Ovary (tissue), 9 donors: Measurements from ENCODE around the gene TDP1. TPM values are rescaled to one million over a fixed set of nuclear protein-coding genes. Genes with fewer than 3 reads are reported as not detected.

Experiments used
- DNase-seq, 5 donors: peaks; one replicate each; pipeline ENCODE4 v3.0.0-alpha.2; 2019 to 2020
- H3K27ac ChIP-seq, 2 donors: fragments of 200-600 bp; one replicate each; pipeline versions ENCODE4 v1.5.1 to v1.8.0; 2019 to 2022
- H3K27me3 ChIP-seq: fragments of 200-600 bp; one replicate; pipeline ENCODE4 v1.8.0; 2022
- H3K36me3 ChIP-seq: fragments of 200-600 bp; sonication (generic); one replicate; pipeline ENCODE4 v1.5.1; 2019
- H3K4me1 ChIP-seq: one replicate; pipeline ENCODE4 v1.8.1; 2013; ENCODE audit warnings: mild to moderate bottlenecking, moderate library complexity; ENCODE audit not compliant: insufficient read depth
- H3K4me3 ChIP-seq: fragments of 200-600 bp; sonication (generic); one replicate; pipeline ENCODE4 v1.5.1; 2017
- H3K9me3 ChIP-seq, 2 donors: fragments of 200-600 bp in 1 of 2; sonication (generic) in 1 of 2; one replicate each; pipeline versions ENCODE4 v1.5.1 to v1.8.1; 2013 to 2019; ENCODE audit warnings: mild to moderate bottlenecking in 1 of 2, moderate library complexity in 1 of 2
- EP300 ChIP-seq: sonication (generic); formaldehyde crosslinking; IDR thresholded peaks from one replicate; pipeline ENCODE4 v1.6.1; 2017; ENCODE audit warnings: antibody characterized with exemption
- POLR2A ChIP-seq: fragments of 450-650 bp; IDR thresholded peaks from one replicate; pipeline ENCODE4 v1.6.1; 2017; ENCODE audit warnings: antibody characterized with exemption, mild to moderate bottlenecking, moderate library complexity
- WGBS, 3 donors: extraction: QIAGEN DNeasy Blood & Tissue Kit in 1 of 3; methylation state at CpG; one replicate each; pipeline versions ENCODE4 v1.1.5 to v1.1.7; 2013 to 2017; 5-methylcytosine and 5-hydroxymethylcytosine counted together
- intact Hi-C, 4 donors: fragments of 100-400 bp; cut with DNase I; formaldehyde crosslinking; loops; one replicate each; pipeline versions ENCODE4 v1.11.0 to v1.15.1; 2022 to 2023
- polyA plus RNA-seq, 2 donors: library from polyadenylated mRNA; stranded (reverse); fragments of 200-250 nt in 1 of 2; fragments of 350-450 nt in 1 of 2; fragmentation: Illumina TruSeq in 1 of 2; extraction: RNeasy Lipid Tissue Mini Kit (QIAGEN cat#74804) in 1 of 2; gene quantifications; one replicate each; pipeline ENCODE4 v1.2.3, GENCODE V29; 2013 to 2014
- total RNA-seq, 7 donors: library from RNA; depleted of rRNA in 2 of 7; stranded (reverse); fragments of >200 nt in 2 of 7; fragmentation: NEBNext Ultra II Directional in 3 of 7; extraction: Animal tissue kit (Norgen Biotek cat#: 25700) in 3 of 7; gene quantifications; one replicate each; pipeline versions ENCODE4 v1.1.0 to v1.2.4, GENCODE V29; 2016 to 2023
- TF ChIP-seq, protein P1 (sequence below), 3 donors: fragments of 450-650 bp in 2 of 3; fragments of 200-600 bp in 1 of 3; IDR thresholded peaks; one replicate each; pipeline versions ENCODE4 v1.5.1 to v1.8.0; 2016 to 2022; ENCODE audit warnings: antibody characterized with exemption in 3 of 3, mild to moderate bottlenecking in 1 of 3
- donor health status: DM: no; HTN: no; CAD: no; lungs with moderate emphysema.
- donor health status: DM: no; HTN: no; CAD: no.
- donor health status: Bipolar disorder and iron deficiency.
- donor health status: DM: yes; HTN: yes; CAD: no.
- donor health status: DM: no; HTN: no; CAD: no.
- donor health status: DM: yes; HTN: yes; CAD: no.

Gene TDP1
- total and polyA plus RNA-seq, 9 donors, result 5.4 to 14.5 (median 9.9) TPM

DNA sequence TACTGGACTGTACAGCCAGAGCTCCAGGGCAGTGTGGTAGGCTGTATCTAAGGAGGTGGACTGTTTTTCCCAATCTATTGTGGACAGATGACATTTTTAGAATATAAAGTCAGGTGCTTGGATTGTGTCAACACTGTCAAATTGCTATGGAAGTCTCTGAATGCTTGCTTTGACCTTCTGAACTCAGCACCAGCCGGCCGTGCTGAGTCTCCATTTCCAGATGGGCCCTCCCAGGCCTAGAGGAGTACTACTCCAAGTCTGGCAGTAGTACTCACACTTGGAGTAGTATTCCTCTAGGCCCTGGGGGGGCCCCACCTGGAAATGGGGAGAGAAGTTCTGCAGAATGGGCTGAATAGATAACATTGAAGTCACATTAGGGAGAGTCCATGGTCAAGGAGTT is 89.9 kb downstream of the TDP1 start:
- no peak overlapping the region for H3K4me3 ChIP-seq
- no peaks in the 10 kb centered on the region for H3K27me3 ChIP-seq
- TF ChIP-seq EP300 (no peak), POLR2A (no peak)
- TF ChIP-seq, protein P1, sequence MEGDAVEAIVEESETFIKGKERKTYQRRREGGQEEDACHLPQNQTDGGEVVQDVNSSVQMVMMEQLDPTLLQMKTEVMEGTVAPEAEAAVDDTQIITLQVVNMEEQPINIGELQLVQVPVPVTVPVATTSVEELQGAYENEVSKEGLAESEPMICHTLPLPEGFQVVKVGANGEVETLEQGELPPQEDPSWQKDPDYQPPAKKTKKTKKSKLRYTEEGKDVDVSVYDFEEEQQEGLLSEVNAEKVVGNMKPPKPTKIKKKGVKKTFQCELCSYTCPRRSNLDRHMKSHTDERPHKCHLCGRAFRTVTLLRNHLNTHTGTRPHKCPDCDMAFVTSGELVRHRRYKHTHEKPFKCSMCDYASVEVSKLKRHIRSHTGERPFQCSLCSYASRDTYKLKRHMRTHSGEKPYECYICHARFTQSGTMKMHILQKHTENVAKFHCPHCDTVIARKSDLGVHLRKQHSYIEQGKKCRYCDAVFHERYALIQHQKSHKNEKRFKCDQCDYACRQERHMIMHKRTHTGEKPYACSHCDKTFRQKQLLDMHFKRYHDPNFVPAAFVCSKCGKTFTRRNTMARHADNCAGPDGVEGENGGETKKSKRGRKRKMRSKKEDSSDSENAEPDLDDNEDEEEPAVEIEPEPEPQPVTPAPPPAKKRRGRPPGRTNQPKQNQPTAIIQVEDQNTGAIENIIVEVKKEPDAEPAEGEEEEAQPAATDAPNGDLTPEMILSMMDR (IDR thresholded peaks at IDR 0.05), result no peak
- no peak overlapping the region for H3K27ac ChIP-seq
- WGBS, 3 donors, result 37 to 66% (median 50%) methylated on average over 2 of the region's 2 CpGs
- DNase-seq, result no peak
- H3K9me3 ChIP-seq, result no peaks in the 10 kb centered on the region
- H3K4me1 ChIP-seq, result no peaks in the 10 kb centered on the region
- intact Hi-C loops, result no loop called here
- H3K36me3 ChIP-seq, result no peaks in the 10 kb centered on the region

DNA sequence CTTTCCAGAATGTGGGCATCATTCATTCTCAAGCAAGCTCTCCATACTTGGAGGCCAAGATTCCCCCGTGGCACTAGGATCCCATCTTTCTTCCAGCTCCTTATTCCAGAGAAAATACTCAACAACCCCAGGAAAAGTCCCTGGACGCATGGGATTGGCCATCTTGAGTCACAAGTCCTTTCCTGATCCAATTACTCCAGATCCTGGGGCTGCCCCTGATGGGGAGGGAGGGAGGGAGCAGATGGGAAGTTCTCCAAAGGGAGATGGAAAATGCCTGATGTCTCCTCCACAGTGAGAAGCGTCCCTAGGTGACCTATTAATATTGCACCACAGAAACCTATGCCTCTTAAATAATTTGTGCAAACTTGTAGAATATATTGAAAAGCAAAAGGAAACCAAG is 93.7 kb downstream of the TDP1 start:
- no peaks in the 10 kb centered on the region for H3K36me3 ChIP-seq
- H3K27ac ChIP-seq, result no peak overlapping the region
- no peaks in the 10 kb centered on the region for H3K27me3 ChIP-seq
- intact Hi-C loops, result no loop called here
- DNase-seq, result no peak
- no peak overlapping the region for H3K4me3 ChIP-seq
- no peak for TF ChIP-seq EP300
- TF ChIP-seq POLR2A, result no peak
- TF ChIP-seq, protein P1 (IDR thresholded peaks at IDR 0.05), result no peak
- no peaks in the 10 kb centered on the region for H3K9me3 ChIP-seq
- no peaks in the 10 kb centered on the region for H3K4me1 ChIP-seq
- WGBS, 3 donors, result 66 to 71% (median 68%) methylated on average over 3 of the region's 3 CpGs

DNA sequence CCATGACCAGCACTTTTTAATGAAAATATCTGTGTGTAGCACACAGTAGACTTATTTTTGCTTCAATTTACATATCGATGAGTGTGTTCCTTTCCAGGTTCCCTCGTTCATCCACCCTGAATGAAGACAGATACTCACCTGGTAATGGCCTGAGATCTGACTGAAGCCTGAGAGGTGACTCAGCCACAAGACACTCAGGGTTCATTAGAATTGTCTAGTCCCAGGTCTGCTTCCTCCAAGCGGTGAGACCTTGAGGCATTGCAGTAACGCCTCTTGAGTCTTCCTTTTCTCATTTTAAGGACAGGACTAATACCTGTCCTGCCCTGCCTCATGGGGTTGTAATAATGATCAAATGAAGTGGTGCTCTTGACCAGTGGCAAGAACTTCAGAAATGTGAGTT is 94.5 kb downstream of the TDP1 start:
- H3K4me1 ChIP-seq, result no peaks in the 10 kb centered on the region
- TF ChIP-seq, protein P1 (IDR thresholded peaks at IDR 0.05), result no peak
- TF ChIP-seq POLR2A (no peak), EP300 (no peak)
- no peak overlapping the region for H3K27ac ChIP-seq
- no peaks in the 10 kb centered on the region for H3K36me3 ChIP-seq
- 93 to 98% (median 97%) methylated on average over 4 of the region's 4 CpGs for WGBS, 3 donors
- no peaks in the 10 kb centered on the region for H3K27me3 ChIP-seq
- H3K9me3 ChIP-seq, result no peaks in the 10 kb centered on the region
- DNase-seq, result no peak
- no peak overlapping the region for H3K4me3 ChIP-seq
- intact Hi-C loops, result no loop called here

DNA sequence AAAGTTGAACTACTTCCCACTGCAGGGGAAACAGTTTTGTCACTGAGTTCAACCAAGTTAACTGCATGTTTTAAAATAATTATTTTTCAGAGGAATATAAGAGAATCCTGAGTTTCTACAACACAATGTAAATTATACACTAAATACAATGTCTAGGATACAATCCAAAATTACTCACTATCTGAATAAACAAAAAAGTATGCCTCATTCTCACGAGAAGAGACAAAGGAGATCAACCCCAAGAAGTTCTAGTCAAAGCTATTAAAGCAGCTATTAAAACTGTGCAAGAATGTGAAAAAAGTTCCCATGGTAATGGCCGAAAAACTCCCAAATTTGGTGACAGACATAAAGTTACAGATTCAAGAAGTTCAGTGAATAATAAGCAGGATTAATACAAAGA is 97.3 kb downstream of the TDP1 start:
- H3K27ac ChIP-seq, result no peak overlapping the region
- no peaks in the 10 kb centered on the region for H3K27me3 ChIP-seq
- no peak overlapping the region for H3K4me3 ChIP-seq
- no peak for DNase-seq
- intact Hi-C loops, result no loop called here
- TF ChIP-seq, protein P1 (IDR thresholded peaks at IDR 0.05), result no peak
- TF ChIP-seq POLR2A (no peak), EP300 (no peak)
- H3K9me3 ChIP-seq, result no peaks in the 10 kb centered on the region
- H3K36me3 ChIP-seq, result no peaks in the 10 kb centered on the region
- no peaks in the 10 kb centered on the region for H3K4me1 ChIP-seq
- WGBS, 3 donors, result 53 to 57% (median 54%) methylated on average over 2 of the region's 2 CpGs

DNA sequence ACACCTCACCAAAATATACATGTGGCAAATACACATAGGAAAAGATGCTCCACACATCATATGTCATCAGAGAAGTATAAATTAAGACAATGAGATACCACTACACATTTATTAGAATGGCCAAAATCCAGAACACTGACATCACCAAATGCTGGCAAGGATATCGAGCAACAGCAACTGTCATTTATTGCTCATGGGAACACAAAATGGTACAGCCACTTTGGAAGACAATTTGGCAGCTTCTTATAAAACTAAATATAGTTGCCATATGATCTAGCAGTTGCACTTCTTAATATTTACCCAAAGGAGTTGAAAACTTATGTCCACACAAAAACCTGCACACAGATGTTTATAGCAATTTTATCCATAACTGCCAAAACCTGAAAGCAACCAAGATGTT is 99.1 kb downstream of the TDP1 start:
- intact Hi-C loops, result no loop called here
- Histone ChIP-seq H3K4me1 (no peaks in the 10 kb centered on the region), H3K4me3 (no peak overlapping the region), H3K27me3 (no peaks in the 10 kb centered on the region), H3K27ac (no peak overlapping the region), H3K9me3 (no peaks in the 10 kb centered on the region), H3K36me3 (no peaks in the 10 kb centered on the region)
- TF ChIP-seq, protein P1 (IDR thresholded peaks at IDR 0.05), result no peak
- 71 to 89% (median 80%) methylated on average over 1 of the region's 1 CpG for WGBS, 3 donors
- DNase-seq, result no peak
